DMS53 (cell line): ENCODE results near the gene SCNM1.
"Not testable (repeated sequence)": the region's sequence is repeated elsewhere in the genome, so short reads cannot be mapped to it uniquely, and the experiment has no call there.

Experiments
- DNase-seq: peaks from one replicate; lab custom pipeline; 2025; lab: John Stamatoyannopoulos, UW

The SCNM1 gene

DNA sequence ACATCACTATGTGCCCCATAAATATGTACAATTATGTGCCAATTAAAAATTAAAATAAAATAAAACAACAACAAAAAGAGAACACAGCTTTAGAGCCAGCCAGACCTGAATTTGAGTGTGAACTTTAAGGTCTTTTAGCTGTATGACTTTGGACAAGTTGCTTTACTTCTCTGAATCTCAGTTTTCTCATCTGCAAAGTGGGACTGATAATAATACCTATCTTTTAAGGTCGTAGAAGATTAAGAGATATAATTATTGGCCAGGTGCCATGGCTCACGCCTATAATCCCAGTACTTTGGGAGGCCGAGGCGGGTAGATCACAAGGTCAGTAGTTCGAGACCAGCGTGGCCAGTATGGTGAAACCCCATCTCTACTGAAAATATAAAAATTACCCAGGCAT, 27.4 kb downstream of the SCNM1 start:
- DNase-seq = no peak

DNA sequence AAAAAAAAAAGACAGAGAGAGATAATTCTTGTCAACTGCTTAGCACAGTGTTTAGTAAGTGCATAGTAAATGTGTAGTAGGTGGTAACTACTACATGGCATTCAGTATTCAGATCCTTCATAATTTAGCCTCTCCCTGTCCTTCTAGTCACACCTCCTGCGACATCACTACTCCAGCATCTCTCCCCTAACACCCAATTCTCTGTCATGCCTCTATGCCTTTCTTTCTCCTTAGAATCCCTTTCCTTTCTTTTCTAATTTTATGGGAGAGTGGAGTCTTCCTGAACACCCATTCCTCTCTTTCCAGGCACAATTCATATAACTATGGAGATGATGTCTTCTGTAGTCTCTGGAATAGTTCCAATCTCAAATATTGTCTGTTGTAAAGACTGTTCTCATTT, 27.9 kb downstream of the SCNM1 start:
- peak; percentile 20 for DNase-seq

DNA sequence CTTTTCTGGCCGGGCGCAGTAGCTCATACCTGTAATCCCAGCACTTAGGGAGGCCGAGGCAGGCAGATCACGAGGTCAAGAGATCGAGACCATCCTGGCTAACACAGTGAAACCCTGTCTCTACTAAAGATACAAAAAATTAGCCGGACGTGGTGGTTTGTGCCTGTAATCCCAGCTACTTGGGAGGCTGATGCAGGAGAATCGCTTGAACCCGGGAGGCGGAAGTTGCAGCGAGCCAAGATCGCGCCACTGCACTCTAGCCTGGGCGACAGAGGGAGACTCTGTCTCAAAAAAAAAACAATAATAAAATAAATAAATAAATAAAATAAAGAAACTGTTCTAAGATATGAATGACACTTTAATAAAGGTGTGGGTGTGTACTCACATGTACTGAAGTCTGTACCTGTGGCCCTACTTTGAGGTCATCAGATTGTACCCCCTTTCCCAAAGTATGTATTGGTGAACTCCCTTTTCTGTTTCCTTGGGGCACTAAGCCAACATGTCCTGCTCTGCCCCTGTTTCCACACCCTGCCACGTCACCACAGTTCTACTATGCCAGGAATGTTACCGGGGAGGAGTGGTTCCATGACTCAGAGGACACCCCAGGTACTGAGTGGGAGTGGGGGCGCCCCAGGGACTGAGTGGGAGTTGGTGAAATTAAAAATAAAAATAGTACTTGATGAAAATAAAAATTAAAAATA, 29.1 kb downstream of the SCNM1 start:
- peak; percentile 33 for DNase-seq

DNA sequence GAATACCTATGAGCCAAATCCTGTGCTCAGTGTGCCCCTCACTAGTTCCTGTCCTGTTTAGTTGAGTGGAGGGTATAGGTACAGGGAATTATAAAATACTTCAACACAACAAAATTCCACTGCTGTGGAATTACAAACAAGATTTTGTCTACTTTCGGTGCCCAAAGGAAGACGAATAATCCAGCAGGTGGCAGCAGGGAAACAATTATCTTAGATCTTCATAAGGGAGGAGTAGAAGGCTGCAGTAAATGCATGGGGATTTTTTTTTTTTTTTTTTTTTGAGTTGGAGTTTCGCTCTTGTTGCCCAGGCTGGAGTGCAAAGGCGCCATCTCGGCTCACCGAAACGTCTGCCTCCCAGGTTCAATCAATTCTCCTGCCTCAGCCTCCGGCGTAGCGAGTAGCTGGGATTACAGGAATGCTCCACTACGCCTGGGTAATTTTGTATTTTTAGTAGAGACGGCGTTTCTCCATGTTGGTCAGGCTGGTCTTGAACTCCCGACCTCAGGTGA, 30.4 kb downstream of the SCNM1 start:
- DNase-seq = peak; percentile 95

DNA sequence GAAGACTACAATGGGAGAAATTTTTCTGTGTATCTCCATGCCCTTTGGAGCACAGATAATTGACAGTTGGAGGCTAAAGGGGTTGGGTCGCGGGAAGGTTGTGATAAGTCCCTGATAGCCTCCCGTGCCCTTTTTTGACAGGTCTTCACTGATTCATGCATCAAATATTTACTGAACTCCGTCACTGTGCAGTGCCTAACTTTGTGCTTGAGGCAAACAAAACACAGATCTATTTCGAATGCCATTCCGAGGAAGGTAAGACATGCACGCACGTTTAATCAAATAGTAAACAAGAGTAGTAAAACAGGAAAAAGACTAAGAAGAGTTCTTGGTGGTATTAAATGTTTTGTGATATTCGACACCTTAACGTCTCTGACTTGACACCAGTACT, 31.9 kb downstream of the SCNM1 start:
- peak; percentile 89 for DNase-seq

DNA sequence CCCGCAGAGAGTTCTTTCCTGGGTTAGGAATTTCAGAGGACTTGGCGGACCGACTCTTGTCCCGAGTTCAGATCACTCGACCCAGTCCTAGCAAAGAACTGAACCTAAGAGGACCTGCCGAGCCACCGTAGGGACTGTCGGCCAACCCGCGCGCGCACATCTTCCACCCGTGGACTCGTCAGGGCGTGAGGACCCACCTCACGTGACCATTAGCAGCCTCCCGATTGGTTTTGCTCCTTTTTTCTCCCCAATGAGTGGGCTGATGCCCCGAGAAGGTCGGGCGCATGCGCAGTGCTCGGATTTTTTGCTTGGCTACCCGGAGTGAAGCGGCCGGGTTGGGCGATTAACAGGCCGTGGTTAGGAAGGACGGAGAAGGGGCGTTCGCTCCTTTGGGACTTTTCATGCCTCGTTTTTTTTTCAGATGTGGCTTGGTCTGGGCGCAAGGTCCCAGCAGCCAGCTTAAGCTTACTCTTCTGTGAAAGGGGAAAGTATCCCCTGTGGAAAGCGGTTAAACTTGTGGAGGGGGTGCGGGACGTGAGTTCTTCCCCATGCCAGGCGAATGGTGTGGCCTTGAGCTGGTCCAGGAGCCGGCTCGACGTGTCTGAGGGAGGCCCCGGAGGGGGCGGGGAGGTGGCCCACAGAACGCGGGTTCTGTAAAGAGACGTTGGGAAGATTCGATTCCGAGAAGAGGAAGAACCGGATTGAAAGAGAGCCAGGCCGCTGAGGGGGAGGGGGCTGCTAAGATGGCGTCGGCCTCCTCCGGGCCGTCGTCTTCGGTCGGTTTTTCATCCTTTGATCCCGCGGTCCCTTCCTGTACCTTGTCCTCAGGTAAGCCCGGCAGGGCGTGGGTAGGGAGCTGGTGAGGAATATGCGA, 32.5 kb downstream of the SCNM1 start, which contains the start of gene PIP5K1A:
TSS of gene PIP5K1A (plus strand) at position 299 of the 874 bp plus-strand sequence. CDS start at position 744, 445 bp downstream.
- peak; percentile 99 for DNase-seq

DNA sequence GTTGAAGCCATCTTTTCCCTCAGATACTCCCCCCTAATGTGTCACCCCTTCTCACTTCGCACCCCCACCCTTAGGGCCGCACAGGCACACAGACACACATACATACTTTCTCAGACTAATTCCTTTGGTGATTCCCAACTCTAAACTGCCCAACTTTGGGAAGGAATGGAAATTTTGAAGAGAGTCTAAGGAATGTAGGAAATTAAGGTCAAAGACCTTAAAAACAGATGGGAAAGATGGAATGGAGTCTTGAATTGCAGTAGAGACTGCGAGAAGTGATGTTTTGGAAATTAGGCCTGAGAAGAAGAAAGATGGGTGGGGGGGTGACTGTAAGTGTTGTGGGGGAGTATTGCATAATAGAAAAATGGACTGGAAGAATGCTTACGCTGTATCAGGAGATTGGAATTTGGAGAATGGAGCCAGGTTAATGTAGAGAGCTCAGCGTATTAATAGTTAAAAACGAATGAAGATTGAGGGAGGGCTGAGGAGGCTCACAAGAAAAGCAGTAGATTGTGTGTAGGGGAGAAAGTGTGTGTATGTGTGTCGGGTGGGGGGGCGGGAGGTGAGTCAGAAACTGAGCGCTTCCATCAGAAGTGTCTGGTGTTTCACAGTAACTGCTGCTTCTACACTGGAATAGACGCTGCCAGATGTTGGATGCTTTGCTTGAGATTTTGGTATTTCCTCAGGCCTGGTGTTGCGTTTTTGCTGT, 34.1 kb downstream of the SCNM1 start:
- no peak for DNase-seq

DNA sequence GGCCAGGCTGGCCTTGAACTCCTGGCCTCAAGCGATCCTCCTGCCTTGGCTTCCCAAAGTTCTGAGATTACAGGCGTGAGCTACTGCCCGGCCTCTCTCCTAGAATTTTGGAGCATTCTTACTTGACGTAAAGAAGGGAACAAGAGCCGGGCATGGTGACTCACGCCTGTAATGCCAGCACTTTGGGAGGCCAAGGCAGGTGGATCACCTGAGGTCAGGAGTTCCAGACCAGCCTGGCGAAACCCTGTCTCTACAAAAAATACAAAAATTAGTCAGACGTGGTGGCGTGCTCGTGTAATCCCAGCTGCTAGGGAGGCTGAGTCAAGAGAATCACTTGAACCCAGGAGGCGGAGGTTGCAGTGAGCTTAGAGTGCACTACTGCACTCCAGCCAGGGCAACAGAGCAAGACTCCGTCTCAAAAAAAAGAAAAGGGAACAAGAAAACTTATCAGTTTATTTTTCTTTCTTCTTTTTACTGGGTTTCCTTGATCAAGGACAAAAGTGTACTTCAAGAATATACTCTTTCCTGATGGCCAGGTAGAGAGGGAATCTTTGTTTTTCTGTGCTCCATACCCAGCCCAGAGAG, 39.5 kb downstream of the SCNM1 start:
- not testable (repeated sequence) for DNase-seq

DNA sequence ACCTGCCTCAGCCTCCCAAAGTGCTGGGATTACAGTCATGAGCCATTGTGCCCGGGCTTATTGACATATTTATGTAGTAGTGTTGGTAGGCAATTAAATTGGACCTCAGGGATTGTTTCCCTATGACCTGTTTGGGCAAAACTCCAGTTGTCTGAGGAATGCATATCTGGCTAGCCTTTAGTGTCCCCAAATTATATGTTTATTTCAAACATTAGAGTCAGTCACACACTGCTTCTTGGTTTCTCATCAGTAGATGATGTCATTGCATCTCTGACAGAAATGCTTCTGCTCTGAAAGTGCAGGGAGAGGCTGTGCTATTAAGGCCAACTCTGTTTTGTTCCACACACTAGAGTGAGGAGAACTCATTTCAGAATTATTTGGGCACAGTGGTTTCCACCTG, 44.9 kb downstream of the SCNM1 start:
- no peak for DNase-seq

DNA sequence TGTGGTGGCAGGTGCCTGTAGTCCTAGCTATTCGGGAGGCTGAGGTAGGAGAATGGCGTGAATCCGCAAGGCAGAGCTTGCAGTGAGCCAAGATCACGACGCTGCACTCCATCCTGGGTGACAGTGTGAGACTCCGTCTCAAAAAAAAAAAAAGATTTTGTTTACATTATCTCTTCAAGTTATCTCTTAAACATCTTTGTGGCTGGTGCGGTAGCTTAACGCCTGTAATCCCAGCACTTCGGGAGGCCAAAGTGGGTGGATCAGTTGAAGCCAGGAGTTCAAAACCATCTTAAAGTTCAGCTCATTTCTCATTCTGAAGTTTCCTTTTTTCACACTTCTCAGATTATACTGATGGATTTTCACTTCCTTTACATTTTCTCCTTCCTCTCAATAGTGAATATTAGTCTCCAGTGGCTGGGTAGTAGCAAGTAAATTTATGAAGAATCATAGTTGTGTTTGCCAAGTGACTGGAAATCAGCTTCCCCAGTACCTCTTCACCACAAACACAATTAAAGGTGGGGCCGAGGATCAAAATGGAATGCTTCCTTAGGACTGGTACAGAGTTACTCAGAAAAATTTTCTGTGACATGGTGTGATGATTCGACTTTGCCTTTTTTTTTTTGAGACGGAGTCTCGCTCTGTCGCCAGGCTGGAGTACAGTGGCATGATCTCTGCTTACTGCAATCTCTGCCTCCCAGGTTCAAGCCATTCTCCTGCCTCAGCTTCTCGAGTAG, 46.2 kb downstream of the SCNM1 start:
- no peak for DNase-seq

DNA sequence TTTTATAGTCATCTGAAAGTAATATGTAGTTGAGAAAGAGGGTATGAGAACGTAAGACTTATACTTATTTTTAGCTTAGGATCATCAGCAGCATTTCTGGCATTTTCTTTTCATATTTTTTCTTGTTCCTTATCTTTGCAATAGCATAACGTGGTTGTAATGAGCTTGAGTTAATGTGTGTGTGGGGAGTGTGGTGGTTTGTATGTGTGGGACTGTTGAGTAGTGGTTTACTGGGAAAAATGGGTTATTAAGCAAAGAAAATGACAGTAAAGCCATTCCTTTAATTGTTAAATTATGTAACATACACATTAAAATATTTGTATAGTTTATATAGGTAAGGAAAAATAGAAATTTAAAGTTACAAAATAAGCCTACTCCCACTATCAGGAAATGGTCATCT, 47.6 kb downstream of the SCNM1 start:
- DNase-seq = no peak
